ENCODE data around the gene CD1E. TPM values are rescaled to one million over a fixed set of nuclear protein-coding genes. Genes with fewer than 3 reads are reported as not detected.

CD1E gene
- polyA plus RNA-seq, 3 donors: 3.1 to 6.3 (median 3.3) TPM

DNA sequence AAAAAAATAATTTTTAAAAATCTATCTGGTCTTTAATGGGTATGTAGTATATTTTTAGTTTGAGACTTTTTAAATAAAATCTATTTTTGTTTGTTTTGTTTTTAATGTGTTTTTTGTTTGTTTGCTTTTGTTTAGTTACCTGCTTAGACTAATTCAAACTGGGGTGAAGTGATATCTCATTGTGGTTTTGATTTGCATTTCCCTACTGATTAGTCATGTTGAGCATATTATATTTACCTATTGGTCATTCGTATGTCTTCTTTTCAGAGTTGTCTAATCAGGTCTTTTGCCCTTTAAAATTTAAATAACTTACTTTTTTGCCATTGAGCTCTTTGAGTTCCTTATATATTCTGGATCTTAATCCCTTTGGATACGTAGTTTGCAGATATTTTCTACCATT lies 42.6 kb upstream of the CD1E start:
- H3K9me3 Mint-ChIP-seq: peaks cover 2 to 25% (median 14%) of the 10 kb centered on the region in 7 donors
- peaks cover 7% of the 10 kb centered on the region for H3K4me1 Mint-ChIP-seq
- WGBS (ENCODE audit: insufficient coverage): no CpG with 5 or more reads among the region's 2 CpGs
- H3K27me3 Mint-ChIP-seq (ENCODE audit: low read depth in 3 of 3): peaks cover 4 to 17% (median 10%) of the 10 kb centered on the region in 3 donors
- no peaks in the 10 kb centered on the region for H3K36me3 ChIP-seq (replicated peaks in 1 of 2; ENCODE audit: control insufficient read depth in 1 of 2, insufficient read depth in 2 of 2, low read length in 2 of 2)
- H3K27ac Mint-ChIP-seq: no peak overlapping the region
- H3K79me2 ChIP-seq (ENCODE audit: insufficient read depth, low read length): no peaks in the 10 kb centered on the region
- no peaks in the 10 kb centered on the region for H3K27me3 ChIP-seq (ENCODE audit: control insufficient read depth in 2 of 2, insufficient read depth in 2 of 2, low read length in 2 of 2)
- H4K20me1 ChIP-seq (ENCODE audit: insufficient read depth, low read length): no peaks in the 10 kb centered on the region
- intact Hi-C loops (cut with micrococcal nuclease): no loop called here
- no peaks in the 10 kb centered on the region for H3K36me3 Mint-ChIP-seq
- no peak for TF ChIP-seq CTCF (IDR thresholded peaks at IDR 0.05)
- H3K4me1 ChIP-seq (ENCODE audit: control insufficient read depth in 1 of 2, insufficient read depth in 2 of 2, low read length in 2 of 2): peaks cover 0 to 3% of the 10 kb centered on the region in 2 donors
- no peak overlapping the region for H3K9ac ChIP-seq (ENCODE audit: insufficient read depth, low read length, poor library complexity, severe bottlenecking)
- H2AFZ ChIP-seq (ENCODE audit: insufficient read depth, low read depth, low read length, poor library complexity, severe bottlenecking): no peak overlapping the region
- DNase-seq: no peak
- H3K27ac ChIP-seq (ENCODE audit: low read depth in 1 of 2, low read length in 2 of 2): no peak overlapping the region
- no peak overlapping the region for H3K4me3 ChIP-seq (replicated peaks in 1 of 3; ENCODE audit: low read depth in 2 of 3, low read length in 3 of 3)
- H3K9me3 ChIP-seq (replicated peaks in 1 of 2; ENCODE audit: control insufficient read depth in 1 of 2, insufficient read depth in 1 of 2, low read length in 2 of 2): peaks cover 0 to 5% of the 10 kb centered on the region in 2 donors
- no peak overlapping the region for H3K4me3 Mint-ChIP-seq
- H3K4me2 ChIP-seq (replicated peaks; ENCODE audit: extremely low read depth, low read length, poor library complexity, severe bottlenecking): no peak overlapping the region

DNA sequence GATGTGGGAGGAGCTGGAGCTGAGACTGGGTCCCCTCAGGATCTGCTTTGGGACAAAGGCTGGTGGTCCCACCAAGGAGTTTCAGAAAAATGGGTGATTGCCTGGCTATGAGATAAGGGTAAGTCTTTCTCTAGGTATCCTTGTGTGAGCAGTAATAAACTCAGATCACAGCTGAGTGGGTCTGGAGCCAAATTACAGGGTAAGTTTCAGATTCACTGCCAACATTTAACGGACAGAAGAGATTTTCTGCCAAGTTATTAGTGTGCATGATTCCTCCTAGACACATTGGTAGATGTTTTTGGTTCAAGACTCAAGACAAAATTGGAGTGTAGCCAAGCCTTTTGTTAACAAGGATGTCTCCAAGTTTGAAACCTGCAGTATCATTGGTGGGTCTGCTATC lies 29.8 kb upstream of the CD1E start:
- H3K9ac ChIP-seq (ENCODE audit: insufficient read depth, low read length, poor library complexity, severe bottlenecking): no peak overlapping the region
- Mint-ChIP-seq H3K9me3 (peaks cover 4 to 14% (median 8%) of the 10 kb centered on the region in 7 donors), H3K4me3 (no peak overlapping the region), H3K27me3 (ENCODE audit: low read depth in 3 of 3) (peaks cover 12 to 17% (median 13%) of the 10 kb centered on the region in 3 donors), H3K27ac (peak overlapping the region in 1 of 7 donors; percentile 43), H3K4me1 (peaks cover 20% of the 10 kb centered on the region), H3K36me3 (peaks cover 3 to 5% of the 10 kb centered on the region in 2 donors)
- H3K27me3 ChIP-seq (ENCODE audit: control insufficient read depth in 2 of 2, insufficient read depth in 2 of 2, low read length in 2 of 2): peaks cover 3 to 14% of the 10 kb centered on the region in 2 donors
- WGBS (ENCODE audit: insufficient coverage): no CpG with 5 or more reads among the region's 1 CpG
- H3K9me3 ChIP-seq (replicated peaks in 1 of 2; ENCODE audit: control insufficient read depth in 1 of 2, insufficient read depth in 1 of 2, low read length in 2 of 2): peaks cover 0 to 4% of the 10 kb centered on the region in 2 donors
- TF ChIP-seq CTCF (IDR thresholded peaks at IDR 0.05): no peak
- H3K4me2 ChIP-seq (replicated peaks; ENCODE audit: extremely low read depth, low read length, poor library complexity, severe bottlenecking): peak overlapping the region; percentile 60
- no peak overlapping the region for H2AFZ ChIP-seq (ENCODE audit: insufficient read depth, low read depth, low read length, poor library complexity, severe bottlenecking)
- H3K79me2 ChIP-seq (ENCODE audit: insufficient read depth, low read length): no peaks in the 10 kb centered on the region
- DNase-seq: no peak
- H4K20me1 ChIP-seq (ENCODE audit: insufficient read depth, low read length): no peaks in the 10 kb centered on the region
- peaks cover 36 to 43% of the 10 kb centered on the region in 2 donors for H3K4me1 ChIP-seq (ENCODE audit: control insufficient read depth in 1 of 2, insufficient read depth in 2 of 2, low read length in 2 of 2)
- H3K36me3 ChIP-seq (replicated peaks in 1 of 2; ENCODE audit: control insufficient read depth in 1 of 2, insufficient read depth in 2 of 2, low read length in 2 of 2): no peaks in the 10 kb centered on the region
- peak overlapping the region in 1 of 3 experiments; percentile 52 for H3K4me3 ChIP-seq (replicated peaks in 1 of 3; ENCODE audit: low read depth in 2 of 3, low read length in 3 of 3)
- intact Hi-C loops (cut with micrococcal nuclease): no loop called here
- no peak overlapping the region for H3K27ac ChIP-seq (ENCODE audit: low read depth in 1 of 2, low read length in 2 of 2)

Data from CD14-positive monocyte (primary cell).